MM.1S (cell line): Measurements from ENCODE around the gene FITM2.

Experiments used
- EZH2 ChIP-seq: fragments of 300-600 bp; sonication (generic); optimal IDR thresholded peaks from 2 replicates; pipeline ENCODE3; 2017; ENCODE audit warnings: low read depth, mild to moderate bottlenecking, antibody characterized with exemption, low read length, mixed read lengths
- EZH2phosphoT487 ChIP-seq: fragments of 300-600 bp; sonication (generic); IDR thresholded peaks from 2 replicates; pipeline ENCODE4 v1.6.1; 2018; ENCODE audit warnings: antibody characterized with exemption, low read length
- TF ChIP-seq, protein P1 (sequence below): fragments of 300-600 bp; sonication (generic); IDR thresholded peaks from 2 replicates; pipeline ENCODE4 v1.5.1; 2016; ENCODE audit warnings: antibody characterized with exemption, low read length, mixed read lengths

- TF ChIP-seq, protein P1, sequence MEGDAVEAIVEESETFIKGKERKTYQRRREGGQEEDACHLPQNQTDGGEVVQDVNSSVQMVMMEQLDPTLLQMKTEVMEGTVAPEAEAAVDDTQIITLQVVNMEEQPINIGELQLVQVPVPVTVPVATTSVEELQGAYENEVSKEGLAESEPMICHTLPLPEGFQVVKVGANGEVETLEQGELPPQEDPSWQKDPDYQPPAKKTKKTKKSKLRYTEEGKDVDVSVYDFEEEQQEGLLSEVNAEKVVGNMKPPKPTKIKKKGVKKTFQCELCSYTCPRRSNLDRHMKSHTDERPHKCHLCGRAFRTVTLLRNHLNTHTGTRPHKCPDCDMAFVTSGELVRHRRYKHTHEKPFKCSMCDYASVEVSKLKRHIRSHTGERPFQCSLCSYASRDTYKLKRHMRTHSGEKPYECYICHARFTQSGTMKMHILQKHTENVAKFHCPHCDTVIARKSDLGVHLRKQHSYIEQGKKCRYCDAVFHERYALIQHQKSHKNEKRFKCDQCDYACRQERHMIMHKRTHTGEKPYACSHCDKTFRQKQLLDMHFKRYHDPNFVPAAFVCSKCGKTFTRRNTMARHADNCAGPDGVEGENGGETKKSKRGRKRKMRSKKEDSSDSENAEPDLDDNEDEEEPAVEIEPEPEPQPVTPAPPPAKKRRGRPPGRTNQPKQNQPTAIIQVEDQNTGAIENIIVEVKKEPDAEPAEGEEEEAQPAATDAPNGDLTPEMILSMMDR = no peak
- TF ChIP-seq EZH2phosphoT487 (no peak), EZH2 (no peak)
These were observed 33.7 kb upstream of the FITM2 start for GRCh38 chr20:44344723-44345122.
